GM12801 (cell line): Measurements from ENCODE around the gene OR5M3.

Experiments
- TF ChIP-seq, protein P1 (sequence below): IDR thresholded peaks from one replicate; pipeline ENCODE4 v1.5.1; 2011; ENCODE audit warnings: control low read depth; ENCODE audit not compliant: insufficient read length; ENCODE audit errors: extremely low read depth

OR5M3 gene

DNA sequence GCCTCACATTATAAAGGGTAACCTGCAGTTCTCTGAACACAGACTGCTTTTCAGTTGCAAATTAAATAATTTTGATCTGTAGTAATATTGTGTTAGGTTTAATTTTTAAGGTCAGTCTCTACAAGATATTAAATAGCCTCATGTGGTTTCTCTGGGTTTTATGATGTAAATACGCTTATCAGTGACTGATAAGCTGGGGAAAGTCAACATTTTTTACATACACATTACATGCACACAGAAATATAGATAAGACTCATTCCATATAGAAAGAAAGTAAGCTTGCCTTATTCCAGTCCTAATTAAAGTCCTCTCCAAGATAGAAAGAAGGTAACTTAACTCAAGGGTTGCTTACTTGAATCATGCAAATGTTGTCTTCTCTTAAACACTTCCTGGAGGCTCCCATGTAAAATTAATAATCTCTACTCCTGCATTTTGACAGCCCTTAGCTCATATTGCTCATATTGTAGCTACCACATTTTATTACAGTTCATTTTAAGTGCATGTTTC is 1.6 kb upstream of the OR5M3 start:
- TF ChIP-seq, protein P1, sequence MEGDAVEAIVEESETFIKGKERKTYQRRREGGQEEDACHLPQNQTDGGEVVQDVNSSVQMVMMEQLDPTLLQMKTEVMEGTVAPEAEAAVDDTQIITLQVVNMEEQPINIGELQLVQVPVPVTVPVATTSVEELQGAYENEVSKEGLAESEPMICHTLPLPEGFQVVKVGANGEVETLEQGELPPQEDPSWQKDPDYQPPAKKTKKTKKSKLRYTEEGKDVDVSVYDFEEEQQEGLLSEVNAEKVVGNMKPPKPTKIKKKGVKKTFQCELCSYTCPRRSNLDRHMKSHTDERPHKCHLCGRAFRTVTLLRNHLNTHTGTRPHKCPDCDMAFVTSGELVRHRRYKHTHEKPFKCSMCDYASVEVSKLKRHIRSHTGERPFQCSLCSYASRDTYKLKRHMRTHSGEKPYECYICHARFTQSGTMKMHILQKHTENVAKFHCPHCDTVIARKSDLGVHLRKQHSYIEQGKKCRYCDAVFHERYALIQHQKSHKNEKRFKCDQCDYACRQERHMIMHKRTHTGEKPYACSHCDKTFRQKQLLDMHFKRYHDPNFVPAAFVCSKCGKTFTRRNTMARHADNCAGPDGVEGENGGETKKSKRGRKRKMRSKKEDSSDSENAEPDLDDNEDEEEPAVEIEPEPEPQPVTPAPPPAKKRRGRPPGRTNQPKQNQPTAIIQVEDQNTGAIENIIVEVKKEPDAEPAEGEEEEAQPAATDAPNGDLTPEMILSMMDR = no peak

DNA sequence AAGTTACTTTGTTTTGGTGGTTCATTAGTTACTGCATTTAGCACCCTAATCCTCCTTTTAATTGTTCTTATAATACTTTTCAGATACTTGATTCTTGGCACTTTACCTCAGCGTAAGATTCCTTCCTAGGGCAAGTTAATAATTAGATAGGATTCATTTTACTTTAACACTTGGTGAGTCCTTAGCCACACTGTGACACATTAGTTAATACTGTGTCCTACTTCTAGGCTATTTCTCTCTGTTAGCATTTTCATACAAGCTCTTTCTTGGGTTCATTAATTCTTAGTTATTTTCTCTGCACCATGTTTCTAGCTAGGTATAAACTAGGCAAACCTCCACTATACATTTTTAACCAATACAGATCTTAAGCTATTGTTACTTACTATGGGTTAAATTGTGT is 16.1 kb downstream of the OR5M3 start:
- TF ChIP-seq, protein P1 = no peak

DNA sequence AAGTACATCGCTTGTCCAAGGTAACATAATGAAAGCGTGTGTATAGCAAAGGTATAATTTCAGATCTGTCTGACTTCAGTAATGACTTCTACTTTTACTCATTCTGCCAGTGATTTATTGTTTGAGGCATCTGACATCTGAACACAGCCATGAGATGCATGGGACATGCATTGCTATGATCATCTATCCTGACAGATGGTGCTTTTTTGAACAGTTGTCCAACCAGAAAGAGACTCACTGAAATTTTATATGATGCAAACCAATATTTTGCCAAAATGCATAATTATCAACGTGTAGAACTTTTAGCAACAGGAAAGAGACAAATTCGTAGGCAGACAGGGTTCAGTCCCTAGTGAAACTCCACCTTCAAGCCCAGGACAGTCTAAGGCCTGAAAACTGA is 19.6 kb downstream of the OR5M3 start:
- TF ChIP-seq, protein P1 = no peak
